Endothelial cell of umbilical vein (primary cell): ENCODE measurements around the gene CCDC157. TPM values are rescaled to one million over a fixed set of nuclear protein-coding genes. Genes with fewer than 3 reads are reported as not detected.

Experiments used
- BruUV-seq: library from RNA; stranded (reverse); fragments of 400-500 nt; replicated peaks from 2 replicates; lab custom pipeline; 2021; lab: Mats Ljungman, UMichigan
- CTCF ChIA-PET: fragments of 300-600, 350-600 bp; sonication (Branson Sonifier 250); formaldehyde crosslinking; loops from one replicate; lab custom pipeline; 2021; ENCODE audit warnings: antibody characterized with exemption, inconsistent platforms; lab: Charles Lee
- POLR2A ChIA-PET: fragments of 300-600, 350-600 bp; sonication (Branson Sonifier 250); formaldehyde crosslinking; loops from one replicate; lab custom pipeline; 2021; ENCODE audit warnings: antibody characterized with exemption, inconsistent platforms; lab: Charles Lee
- DNase-seq: peaks from one replicate; pipeline ENCODE4 v3.0.0-alpha.2; 2011; ENCODE audit warnings: low read depth, low spot score
- FAIRE-seq: peaks from 2 replicates; lab custom pipeline; 2011; peaks lifted over from hg19 to GRCh38; lab: Jason Lieb, UNC
- H2AFZ ChIP-seq: 2 replicates; pipeline ENCODE4 v1.6.0; 2012; ENCODE audit warnings: low read depth, low read length, control low read depth, inconsistent platforms
- H3K27ac ChIP-seq: 2 replicates; pipeline ENCODE4 v1.5.1; 2011; ENCODE audit warnings: low read depth, mild to moderate bottlenecking, control low read depth, low read length, moderate library complexity; ENCODE audit not compliant: insufficient read depth
- H3K27me3 ChIP-seq, 2 experiments: 2 replicates each; pipeline versions ENCODE4 v1.6.0 to v1.6.1; 2011; ENCODE audit warnings: low read length in 2 of 2, mixed read lengths in 1 of 2; ENCODE audit not compliant: control insufficient read depth in 2 of 2, insufficient read depth in 2 of 2
- H3K36me3 ChIP-seq, 2 experiments: 2 replicates in 1 of 2; 3 replicates in 1 of 2; pipeline ENCODE4 v1.5.1; 2011; ENCODE audit warnings: low read length in 2 of 2, mild to moderate bottlenecking in 1 of 2, moderate library complexity in 1 of 2; ENCODE audit not compliant: control insufficient read depth in 2 of 2, insufficient read depth in 2 of 2; ENCODE audit errors: extremely low read depth in 1 of 2
- H3K4me1 ChIP-seq: 3 replicates; pipeline ENCODE4 v1.5.1; 2011; ENCODE audit warnings: mild to moderate bottlenecking, low read length; ENCODE audit not compliant: control insufficient read depth, insufficient read depth; ENCODE audit errors: extremely low read depth
- H3K4me2 ChIP-seq: 2 replicates; pipeline ENCODE4 v1.6.1; 2011; ENCODE audit warnings: low read length, control low read depth, mixed read lengths; ENCODE audit not compliant: insufficient read depth
- H3K4me3 ChIP-seq, 3 experiments: fragments of 200-600 bp in 1 of 3; sonication (generic), shearing (Covaris generic) in 1 of 3; replicated peaks in 1 of 3; 2 replicates each; pipeline ENCODE4 v1.5.1; 2011 to 2016; ENCODE audit warnings: control low read depth in 3 of 3, low read length in 3 of 3, mild to moderate bottlenecking in 2 of 3, inconsistent platforms in 1 of 3, low read depth in 1 of 3, moderate library complexity in 1 of 3; ENCODE audit not compliant: insufficient read depth in 1 of 3
- H3K79me2 ChIP-seq: 2 replicates; pipeline ENCODE4 v1.6.0; 2012; ENCODE audit warnings: low read length, inconsistent platforms; ENCODE audit not compliant: control insufficient read depth, insufficient read depth
- H3K9ac ChIP-seq: replicated peaks from 2 replicates; pipeline ENCODE3; 2011; ENCODE audit warnings: low read length, control low read depth; ENCODE audit not compliant: insufficient read depth; ENCODE audit errors: extremely low read depth
- H3K9me1 ChIP-seq: replicated peaks from 3 replicates; pipeline ENCODE4 v1.6.0; 2011; ENCODE audit warnings: mild to moderate bottlenecking, low read length; ENCODE audit not compliant: control insufficient read depth, insufficient read depth; ENCODE audit errors: extremely low read depth
- H3K9me3 ChIP-seq: replicated peaks from 2 replicates; pipeline ENCODE4 v1.5.1; 2012; ENCODE audit warnings: low read length, inconsistent platforms; ENCODE audit not compliant: control insufficient read depth, insufficient read depth
- H4K20me1 ChIP-seq: replicated peaks from 2 replicates; pipeline ENCODE3; 2011; ENCODE audit warnings: mild to moderate bottlenecking, low read length; ENCODE audit not compliant: control insufficient read depth, insufficient read depth; ENCODE audit errors: extremely low read depth
- CTCF ChIP-seq, 2 donors: IDR thresholded peaks; 1 replicate in 1 of 2; 2 replicates in 1 of 2; pipeline ENCODE4 v1.5.1; 2011; ENCODE audit warnings: low read length in 2 of 2, mild to moderate bottlenecking in 2 of 2, moderate library complexity in 2 of 2, control low read depth in 1 of 2, inconsistent platforms in 1 of 2, low read depth in 1 of 2; ENCODE audit not compliant: insufficient read depth in 1 of 2; ENCODE audit errors: extremely low read depth in 1 of 2
- EZH2 ChIP-seq: IDR thresholded peaks from 2 replicates; pipeline ENCODE4 v1.6.1; 2012; ENCODE audit warnings: borderline replicate concordance, low read depth, mild to moderate bottlenecking, moderate library complexity, low read length, inconsistent platforms; ENCODE audit not compliant: severe bottlenecking
- FOS ChIP-seq: IDR thresholded peaks from 2 replicates; pipeline ENCODE4 v1.6.1; 2011; ENCODE audit warnings: mild to moderate bottlenecking, low read length, moderate library complexity, borderline replicate concordance; ENCODE audit not compliant: insufficient read depth
- GATA2 ChIP-seq: IDR thresholded peaks from 2 replicates; pipeline ENCODE4 v1.7.0; 2011; ENCODE audit warnings: low read depth, mild to moderate bottlenecking, moderate library complexity, mixed read lengths, low read length; ENCODE audit not compliant: insufficient read length, insufficient read depth
- JUN ChIP-seq: IDR thresholded peaks from 2 replicates; pipeline ENCODE4 v1.6.1; 2011; ENCODE audit warnings: borderline replicate concordance, low read depth; ENCODE audit not compliant: insufficient read length, insufficient read depth
- MAX ChIP-seq: IDR thresholded peaks from 2 replicates; pipeline ENCODE4 v1.6.1; 2011; ENCODE audit not compliant: insufficient read depth, insufficient read length
- MYC ChIP-seq: IDR thresholded peaks from one replicate; pipeline ENCODE4 v1.6.1; 2011; ENCODE audit warnings: mild to moderate bottlenecking, low read depth, low read length
- POLR2A ChIP-seq: IDR thresholded peaks from 2 replicates; pipeline ENCODE4 v1.6.1; 2012; ENCODE audit warnings: low read depth, mild to moderate bottlenecking, control low read depth, low read length
- POLR2AphosphoS5 ChIP-seq: IDR thresholded peaks from 2 replicates; pipeline ENCODE4 v1.6.1; 2012; ENCODE audit warnings: low read depth, mild to moderate bottlenecking, control low read depth, low read length, moderate library complexity; ENCODE audit not compliant: insufficient read depth
- dilution Hi-C: fragments of 300-500 bp; cut with MboI; formaldehyde crosslinking; loops from one replicate; pipeline ENCODE4 v1.15.0; 2019; ENCODE audit warnings: low sequenced_read_pairs; ENCODE audit not compliant: extremely low pct_ligation_motif_present
- intact Hi-C: fragments of 100-400 bp; cut with micrococcal nuclease; formaldehyde crosslinking; loops from one replicate; pipeline ENCODE4 v1.10.0; 2022
- polyA plus RNA-seq, 4 experiments: library from polyadenylated mRNA; depleted of rRNA in 3 of 4; stranded (reverse) in 3 of 4; unstranded in 1 of 4; fragments of >200 nt; gene quantifications; 2 replicates each; pipeline versions ENCODE4 v1.2.1 to v1.2.3, GENCODE V29; 2011 to 2012; ENCODE audit warnings: missing spikeins in 1 of 4
- total RNA-seq: library from RNA; stranded (reverse); gene quantifications from 2 replicates; pipeline ENCODE4 v1.2.3, GENCODE V29; 2021

Gene CCDC157
- total and polyA plus RNA-seq, 2 donors (not counting 3 experiments of a cell fraction or from before 2014, with no cell fraction given) = 2.1 to 3.1 TPM

- H3K9ac ChIP-seq = no peak overlapping the region
- intact Hi-C loops (no loop called here), dilution Hi-C loops (no loop called here)
- H3K4me3 ChIP-seq = no peak overlapping the region
- H3K4me1 ChIP-seq = no peaks in the 10 kb centered on the region
- no peaks in the 10 kb centered on the region for H3K36me3 ChIP-seq
- H3K9me1 ChIP-seq = no peaks in the 10 kb centered on the region
- ChIA-PET POLR2A (no interaction called here), CTCF (interaction anchor here (0.8 kb wide), 1 partner anchor 115 kb away, joined by 3 read pairs; no protein-coding TSS in a partner anchor)
- BruUV-seq = no TSS peak
- H3K27me3 ChIP-seq = no peaks in the 10 kb centered on the region
- DNase-seq = no peak
- H3K79me2 ChIP-seq = no peaks in the 10 kb centered on the region
- H3K9me3 ChIP-seq = no peaks in the 10 kb centered on the region
- no peak overlapping the region for H3K4me2 ChIP-seq
- no peaks in the 10 kb centered on the region for H4K20me1 ChIP-seq
- no peak overlapping the region for H2AFZ ChIP-seq
- no peak for TF ChIP-seq POLR2AphosphoS5
- no peak for TF ChIP-seq EZH2
- no peak for TF ChIP-seq MAX
- TF ChIP-seq MYC = no peak
- no peak for TF ChIP-seq CTCF (IDR thresholded peaks at IDR 0.05; ENCODE audit: extremely low read depth in 1 of 2, insufficient read depth in 1 of 2, low read depth in 1 of 2, low read length in 2 of 2)
- TF ChIP-seq FOS = no peak
- TF ChIP-seq GATA2 = no peak
- TF ChIP-seq POLR2A = no peak
- no peak for TF ChIP-seq JUN
- H3K27ac ChIP-seq = no peak overlapping the region
- FAIRE-seq = no peak
Measured at GRCh38 chr22:30371321-30371720, 14.5 kb downstream of the CCDC157 start.
